Ammon's horn (tissue), 1 donor: Measurements from ENCODE around the gene MYOZ2.

Source experiments
- DNase-seq: peaks from one replicate; pipeline ENCODE4 v3.0.0-alpha.2; 2016; ENCODE audit warnings: low spot score

The MYOZ2 gene

GRCh38 chr4:119135721-119136121 is at the start of gene MYOZ2:
MYOZ2 (plus strand) TSS chr4:119135832; CDS start chr4:119136526, 694 bp downstream.
- no peak for DNase-seq

GRCh38 chr4:119087121-119087520 is 48.5 kb upstream of the MYOZ2 start:
- no peak for DNase-seq

GRCh38 chr4:119087656-119088055 is 48.0 kb upstream of the MYOZ2 start:
- DNase-seq: no peak

GRCh38 chr4:119093042-119093827 is 42.4 kb upstream of the MYOZ2 start:
- no peak for DNase-seq

DNA sequence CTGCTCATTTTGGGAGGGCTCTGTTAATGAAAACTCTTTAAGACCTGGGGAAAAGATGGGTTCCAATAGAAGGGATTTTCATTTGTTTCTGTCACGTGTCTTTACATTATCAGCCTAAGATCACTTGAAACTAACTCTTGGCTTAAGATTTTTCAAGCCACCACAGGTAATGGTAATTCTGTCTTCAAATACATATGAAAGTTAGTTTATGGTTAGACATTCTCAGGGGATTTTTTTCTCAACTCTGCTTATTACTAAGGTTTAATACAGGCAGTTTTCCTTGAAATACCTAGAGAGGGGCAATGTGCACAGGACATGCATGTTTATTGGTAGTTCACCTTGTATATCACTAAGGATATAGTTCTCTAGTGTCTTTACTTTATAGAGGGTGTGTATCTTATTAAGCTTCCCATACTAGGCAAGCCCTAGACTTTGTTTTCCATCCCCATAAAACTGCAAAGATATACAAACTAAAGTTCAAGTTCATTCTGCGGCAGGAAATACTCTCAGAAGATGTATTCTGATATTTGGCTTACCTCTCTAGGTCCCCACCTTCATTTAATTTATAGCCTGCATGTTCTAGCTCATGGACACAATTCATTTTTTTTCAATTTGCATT is 38.2 kb upstream of the MYOZ2 start:
- no peak for DNase-seq

GRCh38 chr4:119098306-119098705 is 37.3 kb upstream of the MYOZ2 start:
- no peak for DNase-seq

- DNase-seq: no peak
Measured at GRCh38 chr4:119099227-119099810, 36.3 kb upstream of the MYOZ2 start.

DNA sequence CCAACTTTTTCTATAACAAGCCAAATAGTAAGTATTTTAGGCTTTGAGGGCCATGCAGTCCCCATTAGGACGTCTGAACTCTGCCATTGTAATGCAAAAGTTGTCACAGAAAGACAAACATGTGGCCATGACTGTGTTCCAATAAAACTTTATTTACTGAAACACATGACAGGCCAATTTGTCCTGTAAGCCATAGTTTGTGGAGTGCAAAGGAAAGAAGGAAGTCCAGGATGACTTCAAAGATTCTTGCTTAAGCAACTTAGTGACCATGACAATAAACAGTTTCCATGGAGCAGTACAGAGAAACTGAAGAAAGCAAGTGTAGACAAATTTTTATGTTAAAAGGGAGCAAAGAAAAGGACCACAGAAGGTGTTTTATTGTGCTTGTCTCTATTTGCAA is 35.0 kb upstream of the MYOZ2 start:
- DNase-seq: no peak

GRCh38 chr4:119103263-119103662 is 32.4 kb upstream of the MYOZ2 start:
- DNase-seq: no peak

DNA sequence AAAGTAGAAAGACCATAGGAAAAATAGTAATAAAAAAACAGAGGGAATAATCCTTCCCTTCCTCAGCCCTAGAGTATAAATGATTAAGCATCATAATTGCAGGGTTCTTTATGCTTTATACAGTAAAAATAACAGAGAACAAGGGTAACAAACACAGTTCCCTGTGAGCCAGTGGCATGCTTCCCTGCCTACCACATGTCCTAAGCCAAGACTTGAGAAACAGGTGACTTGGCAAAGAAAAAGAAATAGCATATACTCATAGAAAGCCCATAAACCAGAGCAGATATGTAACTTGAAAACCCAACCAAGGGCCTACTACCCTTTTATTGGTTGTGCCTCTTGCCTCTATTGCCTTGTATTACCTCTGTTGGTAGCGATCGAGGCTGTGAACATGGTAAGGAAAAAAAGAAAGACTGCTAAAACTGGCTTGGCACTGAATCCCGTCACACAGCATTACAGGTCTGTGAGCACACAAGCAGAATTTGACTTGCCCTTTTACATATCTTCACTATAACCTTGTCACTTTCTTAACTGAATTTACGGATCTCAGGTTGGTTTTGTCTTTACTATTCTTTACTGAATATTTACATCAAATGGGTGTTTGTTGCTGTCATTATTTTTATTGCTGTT is 30.9 kb upstream of the MYOZ2 start:
- no peak for DNase-seq

- DNase-seq: no peak
Measured at GRCh38 chr4:119105605-119106004, 30.0 kb upstream of the MYOZ2 start.

GRCh38 chr4:119106036-119107000 is 29.3 kb upstream of the MYOZ2 start:
- DNase-seq: no peak

DNA sequence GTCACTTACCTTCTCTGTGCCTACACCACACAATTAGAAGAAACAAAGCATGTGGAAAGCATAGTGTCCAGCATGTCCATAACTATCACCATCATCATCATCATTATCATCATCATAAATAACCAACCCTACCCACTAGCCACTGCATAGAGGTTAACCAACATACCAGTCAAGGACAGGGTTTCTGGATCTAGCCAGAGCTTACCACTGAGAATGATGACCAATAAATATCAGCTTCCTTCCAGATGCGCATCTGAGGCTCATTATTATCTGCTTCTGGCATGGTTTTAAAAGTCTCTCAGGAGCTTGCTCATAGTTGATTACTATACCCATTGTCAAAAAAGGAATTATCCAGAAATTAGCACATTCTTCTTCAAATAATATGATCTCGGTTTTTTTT is 25.5 kb upstream of the MYOZ2 start:
- DNase-seq: no peak

GRCh38 chr4:119111296-119111695 is 24.3 kb upstream of the MYOZ2 start:
- no peak for DNase-seq

DNA sequence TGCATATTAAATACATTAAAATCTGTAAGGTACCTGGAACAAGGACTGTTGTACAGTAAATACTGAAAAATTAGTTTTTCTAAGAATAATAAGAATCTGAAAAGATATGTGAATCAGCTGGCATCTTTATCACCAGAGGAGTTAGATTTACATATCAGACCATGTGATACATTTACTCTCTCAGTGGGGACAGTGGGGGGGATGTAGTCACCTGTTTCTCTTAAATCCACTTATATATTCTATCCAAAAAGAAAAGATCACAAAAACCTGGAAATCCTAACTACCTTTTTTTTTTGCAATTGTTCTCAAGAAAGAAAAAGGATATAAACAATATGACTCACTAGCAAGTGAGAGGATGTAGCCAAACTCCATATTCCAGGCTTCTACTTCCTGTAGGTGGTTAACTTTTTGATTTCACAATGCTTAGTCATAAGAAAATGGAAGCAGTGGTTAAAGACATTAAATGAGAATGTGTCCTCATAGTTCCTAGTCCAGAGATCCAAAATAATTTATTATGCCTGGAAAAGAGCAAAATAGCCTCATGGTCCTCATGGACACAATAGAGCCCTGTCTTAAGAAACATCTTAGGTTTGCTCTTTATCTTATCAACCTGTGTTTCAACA is 22.5 kb upstream of the MYOZ2 start:
- no peak for DNase-seq

DNA sequence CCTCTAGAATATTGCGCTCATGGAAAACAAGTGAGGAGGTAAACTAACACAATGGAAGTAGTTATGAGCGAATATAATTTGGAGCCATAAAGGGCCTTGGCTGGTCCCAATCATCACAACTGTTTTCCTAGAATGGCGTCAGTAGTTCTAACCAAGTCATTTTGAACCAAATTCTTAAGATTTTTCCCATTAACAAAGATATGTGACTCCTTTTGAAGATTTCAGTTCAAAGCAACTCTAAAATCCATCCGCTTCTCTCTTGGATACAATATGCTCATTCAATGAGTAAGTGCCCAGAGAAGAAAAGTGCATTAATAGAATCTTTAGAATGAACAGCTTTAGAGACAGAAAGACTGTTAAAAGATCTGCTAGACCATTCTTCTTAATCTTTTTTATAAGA is 19.6 kb upstream of the MYOZ2 start:
- DNase-seq: no peak

DNA sequence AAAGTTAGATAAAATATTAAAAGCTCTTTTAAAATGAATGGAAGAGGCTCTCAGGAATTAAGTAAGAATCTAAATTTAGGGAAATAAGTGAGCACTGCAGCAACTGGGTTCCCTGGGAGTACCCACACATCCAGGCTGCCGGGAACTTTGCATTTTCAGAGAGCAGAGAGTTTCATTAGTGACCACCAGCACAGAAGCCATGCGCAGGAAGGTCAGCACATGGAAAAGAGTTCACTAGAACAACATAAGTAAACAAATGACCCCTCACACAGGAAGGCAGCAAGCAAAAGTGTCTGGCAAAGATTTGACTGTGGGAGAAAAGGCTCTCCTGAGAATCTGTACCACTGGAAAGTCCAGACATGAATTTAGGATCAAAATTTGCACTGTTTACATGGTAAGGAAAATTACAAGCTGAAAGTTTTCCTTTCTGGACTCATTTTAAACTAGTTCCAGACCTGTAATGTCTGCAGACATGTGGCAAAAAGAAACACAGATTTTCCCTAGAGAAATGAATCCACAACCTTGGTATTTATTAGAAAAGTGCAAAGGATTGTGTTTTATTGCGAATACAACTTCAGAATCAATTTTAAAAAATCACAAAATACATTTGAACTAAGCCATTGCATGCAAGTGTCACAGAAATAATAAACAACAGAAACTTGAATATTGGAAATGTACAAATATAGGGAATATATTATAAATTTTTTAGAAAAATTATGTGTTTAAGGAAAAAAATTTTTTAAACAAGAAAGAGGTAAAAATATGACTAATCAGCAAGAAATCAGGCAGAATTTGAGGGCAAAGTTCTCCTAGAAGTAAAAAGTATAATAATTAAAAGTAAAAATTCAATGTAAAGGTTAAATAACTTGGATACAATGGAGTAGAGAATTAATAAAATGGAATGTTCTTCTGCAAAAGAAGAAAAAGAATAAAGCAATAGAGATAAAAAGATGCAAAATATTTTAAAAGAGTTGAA is 18.4 kb upstream of the MYOZ2 start:
- no peak for DNase-seq

- DNase-seq: peak; percentile 43
Measured at GRCh38 chr4:119118397-119118796, 17.2 kb upstream of the MYOZ2 start.

GRCh38 chr4:119124352-119124751 is 11.3 kb upstream of the MYOZ2 start:
- no peak for DNase-seq

DNA sequence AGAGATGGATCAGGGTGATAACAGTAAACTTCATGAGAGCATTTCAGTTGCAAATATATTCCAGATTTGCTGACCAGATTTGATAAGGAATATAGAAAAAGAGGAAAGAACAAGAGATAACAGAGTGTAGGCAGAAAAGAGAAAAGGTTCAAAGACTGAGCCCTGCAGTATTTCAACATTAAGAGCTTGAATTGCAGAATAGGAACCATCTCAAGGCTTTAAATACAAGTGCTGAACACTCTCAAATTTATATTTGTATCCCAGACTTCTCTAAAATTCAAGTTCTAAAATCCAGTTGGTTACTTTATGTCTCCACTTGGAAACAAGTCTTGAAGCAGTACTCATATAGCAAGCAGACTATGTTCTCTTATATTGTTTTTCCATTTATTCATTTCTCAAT is 9.7 kb upstream of the MYOZ2 start:
- no peak for DNase-seq
